Measurements from ENCODE around the gene ZNF500.
"Not testable (repeated sequence)": the region's sequence is repeated elsewhere in the genome, so short reads cannot be mapped to it uniquely, and the experiment has no call there.

The ZNF500 gene

GRCh38 chr16:4796982-4797804 lies 30.2 kb upstream of the ZNF500 start:
- no peak for DNase-seq (ENCODE audit: low read depth)

- DNase-seq (ENCODE audit: low read depth), result no peak
Measured at GRCh38 chr16:4795828-4796572, 29.0 kb upstream of the ZNF500 start.

- no peak for DNase-seq (ENCODE audit: low read depth)
Measured at GRCh38 chr16:4795181-4795827, 28.3 kb upstream of the ZNF500 start, which contains the start of gene SMIM22. Gene SMIM22, plus strand, starts transcription at chr16:4795369. Its CDS starts 366 bp downstream, at chr16:4795735.

GRCh38 chr16:4792951-4793513 lies 26.1 kb upstream of the ZNF500 start:
- DNase-seq (ENCODE audit: low read depth), result no peak

GRCh38 chr16:4790871-4791270 lies 23.9 kb upstream of the ZNF500 start:
- no peak for DNase-seq (ENCODE audit: low read depth)

GRCh38 chr16:4790261-4790660 lies 23.3 kb upstream of the ZNF500 start:
- no peak for DNase-seq (ENCODE audit: low read depth)

GRCh38 chr16:4788910-4789309 lies 21.9 kb upstream of the ZNF500 start:
- DNase-seq (ENCODE audit: low read depth), result no peak

- no peak for DNase-seq (ENCODE audit: low read depth)
Measured at GRCh38 chr16:4788489-4788889, 21.5 kb upstream of the ZNF500 start.

- no peak for DNase-seq (ENCODE audit: low read depth)
Measured at GRCh38 chr16:4787627-4788482, 20.9 kb upstream of the ZNF500 start, which contains the start of gene SEPTIN12. Gene SEPTIN12, minus strand, starts transcription at chr16:4788345. Its CDS starts 700 bp downstream, at chr16:4787645.

GRCh38 chr16:4787068-4787467 lies 20.1 kb upstream of the ZNF500 start:
- no peak for DNase-seq (ENCODE audit: low read depth)

- DNase-seq (ENCODE audit: low read depth), result no peak
Measured at GRCh38 chr16:4785758-4786433, 18.9 kb upstream of the ZNF500 start.

- not testable (repeated sequence) for DNase-seq (ENCODE audit: low read depth)
Measured at GRCh38 chr16:4784444-4784987, 17.6 kb upstream of the ZNF500 start.

- no peak for DNase-seq (ENCODE audit: low read depth)
Measured at GRCh38 chr16:4783951-4784336, 17.0 kb upstream of the ZNF500 start.

- no peak for DNase-seq (ENCODE audit: low read depth)
Measured at GRCh38 chr16:4783251-4783950, 16.4 kb upstream of the ZNF500 start.

GRCh38 chr16:4780235-4780634 lies 13.3 kb upstream of the ZNF500 start:
- no peak for DNase-seq (ENCODE audit: low read depth)

GRCh38 chr16:4778050-4778392 lies 11.1 kb upstream of the ZNF500 start:
- DNase-seq (ENCODE audit: low read depth), result no peak

GRCh38 chr16:4777339-4778049 lies 10.5 kb upstream of the ZNF500 start:
- no peak for DNase-seq (ENCODE audit: low read depth)

GRCh38 chr16:4776141-4776705 lies 9.3 kb upstream of the ZNF500 start:
- DNase-seq (ENCODE audit: low read depth), result no peak

GRCh38 chr16:4775005-4775404 lies 8.0 kb upstream of the ZNF500 start:
- no peak for DNase-seq (ENCODE audit: low read depth)

Measured in T-helper 22 cell (primary cell).